Effector memory CD4-positive, alpha-beta T cell (primary cell): ENCODE data around the gene PLEKHG3.

Experiments used
- DNase-seq, 3 donors: peaks; one replicate each; pipeline ENCODE4 v3.0.0-alpha.2; 2020
- H3K27ac ChIP-seq: 2 replicates; pipeline ENCODE4 v1.7.0; 2013; ENCODE audit warnings: mild to moderate bottlenecking, low read length, moderate library complexity; ENCODE audit not compliant: insufficient read depth, poor library complexity, severe bottlenecking
- H3K27me3 ChIP-seq: replicated peaks from 2 replicates; pipeline ENCODE4 v1.7.0; 2013; ENCODE audit warnings: mild to moderate bottlenecking, low read length; ENCODE audit not compliant: insufficient read depth, control insufficient read depth, poor library complexity, severe bottlenecking
- H3K36me3 ChIP-seq: 2 replicates; pipeline ENCODE4 v1.7.0; 2013; ENCODE audit warnings: mild to moderate bottlenecking, low read length, moderate library complexity; ENCODE audit not compliant: control insufficient read depth, insufficient read depth
- H3K4me1 ChIP-seq: 2 replicates; pipeline ENCODE4 v1.7.0; 2013; ENCODE audit warnings: low read length, mild to moderate bottlenecking; ENCODE audit not compliant: control insufficient read depth, insufficient read depth, poor library complexity, severe bottlenecking
- H3K4me3 ChIP-seq: 2 replicates; pipeline ENCODE4 v1.7.0; 2013; ENCODE audit warnings: low read length, low read depth, mild to moderate bottlenecking; ENCODE audit not compliant: insufficient read depth, poor library complexity, severe bottlenecking
- H3K9me3 ChIP-seq: 2 replicates; pipeline ENCODE4 v1.7.0; 2013; ENCODE audit warnings: mild to moderate bottlenecking, low read length, moderate library complexity; ENCODE audit not compliant: control insufficient read depth

PLEKHG3 gene

DNA sequence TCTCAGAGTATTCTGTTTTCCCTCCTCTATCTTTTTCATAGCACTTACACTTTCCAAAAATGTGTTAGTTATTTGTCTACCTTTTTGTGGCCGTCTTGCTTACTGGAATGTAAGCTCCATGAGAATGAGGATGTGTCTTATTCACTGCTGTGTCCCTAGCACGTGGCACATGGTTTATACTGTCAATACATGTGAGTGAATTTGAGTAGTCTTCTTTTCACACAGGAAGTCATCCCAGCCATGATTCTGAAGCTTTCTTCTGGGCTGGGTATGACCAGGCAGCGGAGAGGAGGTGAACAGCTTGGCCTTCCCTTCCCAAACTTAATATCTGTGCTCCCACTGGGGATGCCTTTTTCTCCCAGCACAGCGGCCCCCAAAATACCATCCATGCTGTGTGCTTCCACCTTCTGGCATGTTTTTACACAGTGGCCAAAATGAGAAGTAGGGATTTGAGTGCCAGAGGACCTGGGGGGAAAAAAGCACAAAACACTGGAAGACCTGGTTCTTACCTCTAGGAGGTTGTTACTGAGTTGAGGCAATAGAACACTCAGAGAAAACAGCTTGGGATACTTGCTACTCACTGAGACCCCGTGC, 10.3 kb downstream of the PLEKHG3 start:
- H3K9me3 ChIP-seq: no peaks in the 10 kb centered on the region
- no peak overlapping the region for H3K4me3 ChIP-seq
- no peak overlapping the region for H3K27ac ChIP-seq
- DNase-seq: no peak
- peaks cover 65% of the 10 kb centered on the region for H3K4me1 ChIP-seq
- H3K27me3 ChIP-seq: no peaks in the 10 kb centered on the region
- H3K36me3 ChIP-seq: no peaks in the 10 kb centered on the region

DNA sequence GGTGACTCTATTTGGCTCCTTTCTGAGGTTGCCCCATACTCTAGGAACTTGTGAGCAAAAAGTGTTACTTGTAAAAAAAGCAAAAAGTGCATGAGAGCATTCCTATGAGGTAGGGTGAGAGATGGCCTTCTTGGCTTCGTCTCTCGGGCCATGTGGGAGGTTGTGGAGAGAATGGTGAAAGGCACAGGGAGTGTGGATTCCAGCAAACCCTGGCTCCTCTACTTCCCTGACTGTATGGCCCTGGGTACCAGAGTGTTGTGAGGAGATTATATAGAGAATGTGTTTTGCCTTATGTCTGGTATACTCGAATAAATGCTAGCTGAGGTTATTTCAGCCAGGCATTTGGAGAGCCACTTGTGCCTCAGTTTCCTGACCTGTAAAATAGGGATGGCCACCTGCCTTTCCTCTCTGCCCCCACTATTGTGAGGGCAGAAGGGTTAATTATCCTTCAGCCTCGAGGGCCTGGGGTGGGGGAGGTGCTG, 11.0 kb downstream of the PLEKHG3 start:
- Histone ChIP-seq H3K27me3 (no peaks in the 10 kb centered on the region), H3K36me3 (no peaks in the 10 kb centered on the region), H3K27ac (no peak overlapping the region), H3K4me1 (peaks cover 66% of the 10 kb centered on the region), H3K9me3 (no peaks in the 10 kb centered on the region), H3K4me3 (no peak overlapping the region)
- DNase-seq: no peak

GRCh38 chr14:64715628-64716412, 11.6 kb downstream of the PLEKHG3 start:
- H3K4me3 ChIP-seq: no peak overlapping the region
- H3K27me3 ChIP-seq: no peaks in the 10 kb centered on the region
- DNase-seq: no peak
- H3K27ac ChIP-seq: no peak overlapping the region
- H3K36me3 ChIP-seq: no peaks in the 10 kb centered on the region
- H3K9me3 ChIP-seq: no peaks in the 10 kb centered on the region
- peaks cover 66% of the 10 kb centered on the region for H3K4me1 ChIP-seq

- Histone ChIP-seq H3K9me3 (no peaks in the 10 kb centered on the region), H3K4me3 (no peak overlapping the region), H3K27me3 (no peaks in the 10 kb centered on the region), H3K4me1 (peaks cover 83% of the 10 kb centered on the region), H3K36me3 (no peaks in the 10 kb centered on the region), H3K27ac (peak overlapping the region; percentile 7)
- no peak for DNase-seq
Observed at GRCh38 chr14:64717870-64718269, 13.6 kb downstream of the PLEKHG3 start.

DNA sequence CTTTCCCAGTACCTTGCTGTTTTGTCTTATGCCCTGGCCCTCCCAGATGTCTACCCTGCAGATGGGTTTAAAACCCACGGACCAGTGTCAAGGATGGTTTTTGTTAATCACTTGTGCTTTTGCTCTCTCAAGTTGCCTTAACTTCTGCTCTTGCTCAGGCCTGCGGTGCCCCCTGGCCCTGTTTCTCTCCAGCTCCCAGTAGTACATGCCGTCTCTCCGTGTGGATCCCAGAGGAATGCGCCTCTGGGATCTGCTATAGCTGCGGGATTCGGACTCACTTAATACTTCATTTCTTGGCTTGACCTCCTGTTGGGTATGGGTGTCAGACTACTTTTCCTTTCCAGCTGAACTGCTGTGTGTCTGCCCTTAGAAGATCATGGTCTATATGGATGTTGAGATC, 14.5 kb downstream of the PLEKHG3 start:
- Histone ChIP-seq H3K27me3 (no peaks in the 10 kb centered on the region), H3K9me3 (no peaks in the 10 kb centered on the region), H3K4me3 (no peak overlapping the region), H3K27ac (peak overlapping the region; percentile 7), H3K4me1 (peaks cover 92% of the 10 kb centered on the region), H3K36me3 (no peaks in the 10 kb centered on the region)
- DNase-seq: no peak

DNA sequence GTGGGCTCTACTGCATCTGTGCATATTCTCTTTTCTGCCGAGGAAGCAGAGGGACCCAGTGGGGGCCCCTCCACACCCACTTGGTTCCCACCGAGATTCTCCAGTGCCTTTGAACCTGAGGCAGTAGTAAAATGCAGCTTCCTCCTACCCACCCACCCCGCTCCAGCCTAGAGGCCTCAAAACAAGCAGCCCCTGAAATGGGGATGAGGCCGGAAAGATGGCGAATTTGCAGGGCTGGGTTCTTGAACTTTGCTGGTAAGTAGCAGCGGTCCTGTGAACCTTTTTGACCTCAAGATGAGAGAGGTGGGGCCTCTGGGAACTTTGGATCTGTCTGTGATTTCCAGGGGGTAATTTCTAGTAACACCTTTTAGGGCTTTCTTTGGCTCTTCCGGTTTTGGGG, 15.4 kb downstream of the PLEKHG3 start:
- Histone ChIP-seq H3K27ac (peak overlapping the region; percentile 21), H3K36me3 (no peaks in the 10 kb centered on the region), H3K4me3 (no peak overlapping the region), H3K4me1 (peaks cover 98% of the 10 kb centered on the region), H3K9me3 (no peaks in the 10 kb centered on the region), H3K27me3 (no peaks in the 10 kb centered on the region)
- DNase-seq: no peak

- no peaks in the 10 kb centered on the region for H3K9me3 ChIP-seq
- H3K27ac ChIP-seq: no peak overlapping the region
- H3K4me3 ChIP-seq: no peak overlapping the region
- H3K4me1 ChIP-seq: peaks cover 98% of the 10 kb centered on the region
- H3K36me3 ChIP-seq: no peaks in the 10 kb centered on the region
- no peak for DNase-seq
- no peaks in the 10 kb centered on the region for H3K27me3 ChIP-seq
Observed at GRCh38 chr14:64720131-64720576, 15.9 kb downstream of the PLEKHG3 start.

DNA sequence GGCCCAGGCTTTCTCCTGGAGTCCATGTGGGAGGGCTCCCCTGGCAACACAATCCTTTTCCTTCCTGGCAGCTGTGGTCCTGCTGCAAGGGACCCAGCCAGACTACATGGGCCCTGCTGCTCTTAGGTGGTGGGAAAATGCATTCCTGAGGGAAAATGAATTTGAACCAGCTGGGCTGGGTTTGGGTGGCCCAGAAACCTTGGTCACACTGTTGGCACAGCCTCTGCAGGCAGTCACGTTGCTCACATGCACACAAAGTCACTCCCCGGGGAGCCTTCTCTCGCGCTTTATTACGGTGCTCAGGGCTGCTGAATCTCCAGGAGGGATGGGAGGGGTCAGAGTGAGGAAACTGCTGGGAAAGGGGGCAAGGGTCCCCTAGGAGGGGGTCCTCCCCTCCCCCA, 17.2 kb downstream of the PLEKHG3 start:
- H3K9me3 ChIP-seq: no peaks in the 10 kb centered on the region
- no peak for DNase-seq
- peak overlapping the region; percentile 42 for H3K27ac ChIP-seq
- peaks cover 99% of the 10 kb centered on the region for H3K4me1 ChIP-seq
- H3K4me3 ChIP-seq: no peak overlapping the region
- no peaks in the 10 kb centered on the region for H3K36me3 ChIP-seq
- H3K27me3 ChIP-seq: no peaks in the 10 kb centered on the region

DNA sequence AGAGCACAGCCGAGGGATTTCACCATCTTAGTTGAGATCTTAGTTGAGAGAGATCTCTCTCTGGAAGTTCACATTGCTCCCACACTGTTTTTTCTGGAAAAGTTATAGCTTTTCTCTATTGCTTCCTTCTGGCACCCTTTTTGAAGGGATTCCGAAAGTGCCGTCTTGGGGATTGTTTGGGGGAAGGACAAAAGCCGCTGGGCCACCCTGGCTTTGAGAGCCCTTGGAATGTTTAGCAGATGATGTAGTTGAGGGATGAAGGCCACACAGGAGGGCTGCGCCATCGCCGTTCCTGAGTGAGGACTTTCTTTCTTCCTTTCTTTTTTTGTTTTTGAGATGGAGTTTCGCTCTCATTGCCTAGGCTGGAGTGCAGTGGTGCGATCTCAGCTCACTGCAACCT, 17.7 kb downstream of the PLEKHG3 start:
- no peak overlapping the region for H3K4me3 ChIP-seq
- no peaks in the 10 kb centered on the region for H3K36me3 ChIP-seq
- H3K27me3 ChIP-seq: no peaks in the 10 kb centered on the region
- DNase-seq: no peak
- H3K4me1 ChIP-seq: peaks cover 99% of the 10 kb centered on the region
- H3K9me3 ChIP-seq: no peaks in the 10 kb centered on the region
- H3K27ac ChIP-seq: peak overlapping the region; percentile 59

DNA sequence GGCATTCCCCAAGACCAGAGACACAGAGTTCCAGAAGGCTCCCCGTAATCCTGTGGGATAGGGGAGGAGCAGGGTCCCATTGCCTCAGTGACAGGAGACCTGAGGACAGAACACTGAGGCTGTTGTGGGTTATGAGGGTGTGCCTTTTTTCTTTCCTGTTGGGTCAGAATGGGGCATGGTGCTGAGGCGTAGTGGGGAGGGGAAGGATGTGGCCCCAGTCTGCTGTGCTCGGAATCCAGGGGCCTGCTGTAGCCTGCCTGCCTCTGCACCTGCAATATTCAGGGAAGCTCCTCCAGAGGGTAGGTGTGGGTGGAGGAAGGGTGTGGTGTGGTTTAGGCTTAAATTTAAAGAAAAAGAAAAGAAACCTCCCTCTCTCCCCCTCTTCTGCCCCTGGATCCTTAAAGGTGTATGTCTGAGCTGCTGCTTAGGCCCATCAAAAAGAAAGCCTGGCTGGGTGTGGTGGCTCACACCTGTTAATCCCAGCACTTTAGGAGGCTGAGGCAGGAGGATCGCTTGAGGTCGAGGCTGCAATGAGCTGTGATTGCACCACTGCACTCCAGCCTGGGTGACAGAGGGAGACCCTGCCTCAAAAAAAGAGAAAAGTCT, 18.7 kb downstream of the PLEKHG3 start:
- Histone ChIP-seq H3K27me3 (no peaks in the 10 kb centered on the region), H3K9me3 (no peaks in the 10 kb centered on the region), H3K36me3 (no peaks in the 10 kb centered on the region), H3K4me3 (peak overlapping the region; percentile 42), H3K4me1 (peaks cover 99% of the 10 kb centered on the region), H3K27ac (peak overlapping the region; percentile 59)
- DNase-seq: no peak
